WTC11 (cell line): ENCODE data around the gene PITPNM3. TPM values are rescaled to one million over a fixed set of nuclear protein-coding genes. Genes with fewer than 3 reads are reported as not detected.

Experiments used
- ATAC-seq: fragments of 200-7000 bp; cut with Tn5 transposase; 2 replicates; pipeline ENCODE4 v1.10.0; 2021; ENCODE audit warnings: mild to moderate bottlenecking, moderate library complexity
- CTCF ChIA-PET: fragments of 300-600 bp; sonication (Branson Sonifier 250); formaldehyde crosslinking; loops from one replicate; lab custom pipeline; 2021; ENCODE audit warnings: antibody characterized with exemption; lab: Charles Lee
- POLR2A ChIA-PET: fragments of 350-600 bp; sonication (Branson Sonifier 250); formaldehyde crosslinking; loops from one replicate; lab custom pipeline; 2021; ENCODE audit warnings: antibody characterized with exemption; lab: Charles Lee
- DNase-seq: peaks from one replicate; pipeline ENCODE4 v3.0.0; 2021; ENCODE audit warnings: low spot score
- H3K27ac Mint-ChIP-seq: 2 replicates; pipeline ENCODE4 v1.8.0; 2021; ENCODE audit warnings: mixed read lengths
- H3K27me3 Mint-ChIP-seq: 2 replicates; pipeline ENCODE4 v1.8.0; 2021; ENCODE audit warnings: low read depth, mild to moderate bottlenecking, moderate library complexity, mixed read lengths
- H3K36me3 Mint-ChIP-seq: 2 replicates; pipeline ENCODE4 v1.8.0; 2021; ENCODE audit warnings: mixed read lengths
- H3K4me1 Mint-ChIP-seq: 2 replicates; pipeline ENCODE4 v1.8.0; 2022; ENCODE audit warnings: mixed read lengths
- H3K4me3 Mint-ChIP-seq: 2 replicates; pipeline ENCODE4 v1.8.0; 2021; ENCODE audit warnings: mild to moderate bottlenecking, moderate library complexity, mixed read lengths
- H3K9me3 Mint-ChIP-seq: 2 replicates; pipeline ENCODE4 v1.8.0; 2021; ENCODE audit warnings: mixed read lengths
- ATF2 ChIP-seq: sonication (generic); formaldehyde crosslinking; IDR thresholded peaks from 2 replicates; pipeline ENCODE4 v1.8.1; 2022; ENCODE audit warnings: low read depth, missing genetic modification reagents, borderline replicate concordance
- CBFB ChIP-seq: sonication (generic); formaldehyde crosslinking; IDR thresholded peaks from 2 replicates; pipeline ENCODE4 v1.8.1; 2022; ENCODE audit warnings: mild to moderate bottlenecking, low read depth, missing genetic modification reagents
- ELF4 ChIP-seq: sonication (generic); formaldehyde crosslinking; IDR thresholded peaks from 2 replicates; pipeline ENCODE4 v1.8.1; 2022; ENCODE audit warnings: low read depth, mild to moderate bottlenecking, moderate library complexity, missing genetic modification reagents
- EMX1 ChIP-seq: fragments of 250-450 bp; sonication (Bioruptor Pico); IDR thresholded peaks from 2 replicates; pipeline ENCODE4 v1.8.0; 2021; ENCODE audit warnings: mild to moderate bottlenecking
- ESRRA ChIP-seq: sonication (generic); formaldehyde crosslinking; IDR thresholded peaks from 2 replicates; pipeline ENCODE4 v1.8.1; 2022; ENCODE audit warnings: mild to moderate bottlenecking, missing genetic modification reagents, borderline replicate concordance
- ETV6 ChIP-seq: sonication (generic); formaldehyde crosslinking; IDR thresholded peaks from 2 replicates; pipeline ENCODE4 v1.8.1; 2022; ENCODE audit warnings: mild to moderate bottlenecking, missing genetic modification reagents
- GABPB1 ChIP-seq: sonication (generic); formaldehyde crosslinking; IDR thresholded peaks from 2 replicates; pipeline ENCODE4 v1.8.1; 2023; ENCODE audit warnings: mild to moderate bottlenecking, missing genetic modification reagents
- GTF2I ChIP-seq: fragments of 250-450 bp; sonication (Bioruptor Pico); conservative IDR thresholded peaks from 2 replicates; pipeline ENCODE4 v1.4.0; 2021; ENCODE audit warnings: mild to moderate bottlenecking
- HMGA2 ChIP-seq: fragments of 250-450 bp; sonication (Bioruptor Pico); IDR thresholded peaks from 2 replicates; pipeline ENCODE4 v1.4.0; 2021; ENCODE audit warnings: mild to moderate bottlenecking, moderate library complexity
- MXD4 ChIP-seq: fragments of 250-450 bp; sonication (Bioruptor Pico); IDR thresholded peaks from 2 replicates; pipeline ENCODE4 v1.8.0; 2021; ENCODE audit warnings: mild to moderate bottlenecking, moderate library complexity, borderline replicate concordance
- MYBL2 ChIP-seq: sonication (generic); formaldehyde crosslinking; IDR thresholded peaks from 2 replicates; pipeline ENCODE4 v1.8.1; 2023; ENCODE audit warnings: mild to moderate bottlenecking, moderate library complexity, missing genetic modification reagents
- TP53 ChIP-seq: sonication (generic); formaldehyde crosslinking; IDR thresholded peaks from 2 replicates; pipeline ENCODE4 v1.8.1; 2023; ENCODE audit warnings: mild to moderate bottlenecking, missing genetic modification reagents
- ZBTB43 ChIP-seq: sonication (generic); formaldehyde crosslinking; IDR thresholded peaks from 2 replicates; pipeline ENCODE4 v1.8.1; 2023; ENCODE audit warnings: mild to moderate bottlenecking, missing genetic modification reagents
- ZNF416 ChIP-seq: fragments of 250-450 bp; sonication (Bioruptor Pico); IDR thresholded peaks from 2 replicates; pipeline ENCODE4 v1.9.0; 2021; ENCODE audit warnings: mild to moderate bottlenecking, inconsistent platforms
- total RNA-seq: library from RNA; stranded (reverse); gene quantifications from 3 replicates; pipeline ENCODE4 v1.2.3, GENCODE V29; 2021
- TF ChIP-seq, protein P1 (sequence below): sonication (generic); formaldehyde crosslinking; conservative IDR thresholded peaks from 2 replicates; pipeline ENCODE4 v1.8.1; 2023; ENCODE audit warnings: mild to moderate bottlenecking, low read depth, missing genetic modification reagents, moderate library complexity
- TF ChIP-seq, protein P2 (sequence below): sonication (generic); formaldehyde crosslinking; IDR thresholded peaks from 2 replicates; pipeline ENCODE4 v1.8.0; 2022; ENCODE audit warnings: mild to moderate bottlenecking, missing genetic modification reagents
- TF ChIP-seq, protein P3 (sequence below): sonication (generic); formaldehyde crosslinking; IDR thresholded peaks from 2 replicates; pipeline ENCODE4 v1.8.0; 2023; ENCODE audit warnings: mild to moderate bottlenecking, missing genetic modification reagents
- TF ChIP-seq, protein P4 (sequence below): fragments of 250-450 bp; sonication (Bioruptor Pico); IDR thresholded peaks from 2 replicates; pipeline ENCODE4 v2.1.2; 2022; ENCODE audit warnings: mild to moderate bottlenecking, moderate library complexity

Gene PITPNM3
- total RNA-seq, 1 experiment from 2014 or later = 2.8 TPM

- TF ChIP-seq ETV6 (CRISPR knock-in tag) = no peak
Measured at GRCh38 chr17:6482105-6482455, 74.3 kb downstream of the PITPNM3 start (continued).

DNA sequence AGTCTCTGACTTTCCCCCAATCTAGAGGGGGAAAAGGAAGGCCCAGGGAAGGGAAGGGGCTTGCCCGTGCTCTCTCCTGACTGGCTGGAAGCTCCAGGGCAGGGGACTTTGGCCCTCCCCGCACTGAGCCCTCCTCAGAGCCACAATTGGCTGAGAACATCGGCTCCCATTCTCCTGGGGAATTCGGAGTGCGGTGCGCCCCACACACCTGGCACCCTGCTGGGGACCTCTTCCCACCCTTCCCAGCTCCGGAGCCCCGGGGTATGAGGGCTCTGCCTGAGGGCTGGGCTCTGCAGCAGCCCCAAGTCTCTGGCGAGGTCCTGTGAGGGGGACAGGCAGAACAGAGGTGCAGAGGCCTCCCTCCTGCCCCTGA is 76.1 kb downstream of the PITPNM3 start:
- DNase-seq (no peak), ATAC-seq (peak; percentile 88)
- CTCF ChIA-PET = interaction anchor here (1.2 to 2.3 kb wide), 5 partner anchors 15 to 95 kb away, joined by 3 to 10 read pairs (median 5); no protein-coding TSS in a partner anchor
- Mint-ChIP-seq H3K27me3 (no peaks in the 10 kb centered on the region), H3K36me3 (no peaks in the 10 kb centered on the region), H3K27ac (no peak overlapping the region), H3K9me3 (no peaks in the 10 kb centered on the region), H3K4me3 (no peak overlapping the region), H3K4me1 (peaks cover 11% of the 10 kb centered on the region)
- POLR2A ChIA-PET = no interaction called here
- TF ChIP-seq ZNF416 (CRISPR knock-in tag) (no peak), ATF2 (CRISPR knock-in tag) (no peak), ELF4 (CRISPR knock-in tag) (no peak), HMGA2 (CRISPR knock-in tag) (no peak), GABPB1 (CRISPR knock-in tag) (no peak), EMX1 (CRISPR knock-in tag) (no peak)
- TF ChIP-seq, protein P1, sequence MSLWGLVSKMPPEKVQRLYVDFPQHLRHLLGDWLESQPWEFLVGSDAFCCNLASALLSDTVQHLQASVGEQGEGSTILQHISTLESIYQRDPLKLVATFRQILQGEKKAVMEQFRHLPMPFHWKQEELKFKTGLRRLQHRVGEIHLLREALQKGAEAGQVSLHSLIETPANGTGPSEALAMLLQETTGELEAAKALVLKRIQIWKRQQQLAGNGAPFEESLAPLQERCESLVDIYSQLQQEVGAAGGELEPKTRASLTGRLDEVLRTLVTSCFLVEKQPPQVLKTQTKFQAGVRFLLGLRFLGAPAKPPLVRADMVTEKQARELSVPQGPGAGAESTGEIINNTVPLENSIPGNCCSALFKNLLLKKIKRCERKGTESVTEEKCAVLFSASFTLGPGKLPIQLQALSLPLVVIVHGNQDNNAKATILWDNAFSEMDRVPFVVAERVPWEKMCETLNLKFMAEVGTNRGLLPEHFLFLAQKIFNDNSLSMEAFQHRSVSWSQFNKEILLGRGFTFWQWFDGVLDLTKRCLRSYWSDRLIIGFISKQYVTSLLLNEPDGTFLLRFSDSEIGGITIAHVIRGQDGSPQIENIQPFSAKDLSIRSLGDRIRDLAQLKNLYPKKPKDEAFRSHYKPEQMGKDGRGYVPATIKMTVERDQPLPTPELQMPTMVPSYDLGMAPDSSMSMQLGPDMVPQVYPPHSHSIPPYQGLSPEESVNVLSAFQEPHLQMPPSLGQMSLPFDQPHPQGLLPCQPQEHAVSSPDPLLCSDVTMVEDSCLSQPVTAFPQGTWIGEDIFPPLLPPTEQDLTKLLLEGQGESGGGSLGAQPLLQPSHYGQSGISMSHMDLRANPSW (CRISPR knock-in tag) = no peak
- TF ChIP-seq, protein P2, sequence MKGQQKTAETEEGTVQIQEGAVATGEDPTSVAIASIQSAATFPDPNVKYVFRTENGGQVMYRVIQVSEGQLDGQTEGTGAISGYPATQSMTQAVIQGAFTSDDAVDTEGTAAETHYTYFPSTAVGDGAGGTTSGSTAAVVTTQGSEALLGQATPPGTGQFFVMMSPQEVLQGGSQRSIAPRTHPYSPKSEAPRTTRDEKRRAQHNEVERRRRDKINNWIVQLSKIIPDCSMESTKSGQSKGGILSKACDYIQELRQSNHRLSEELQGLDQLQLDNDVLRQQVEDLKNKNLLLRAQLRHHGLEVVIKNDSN (CRISPR knock-in tag) = no peak

GRCh38 chr17:6479622-6480302 is 76.6 kb downstream of the PITPNM3 start:
- no peaks in the 10 kb centered on the region for H3K27me3 Mint-ChIP-seq
- TF ChIP-seq, protein P2 (CRISPR knock-in tag) = no peak
- ATAC-seq (peak; percentile 12; the same call in 1 of the 2 replicates), DNase-seq (no peak)
- ChIA-PET POLR2A (no interaction called here), CTCF (interaction anchor here (1.2 to 2.3 kb wide), 5 partner anchors 16 to 95 kb away, joined by 3 to 10 read pairs (median 5); no protein-coding TSS in a partner anchor)
- no peak overlapping the region for H3K27ac Mint-ChIP-seq
- H3K4me3 Mint-ChIP-seq = no peak overlapping the region
- H3K36me3 Mint-ChIP-seq = no peaks in the 10 kb centered on the region
- no peaks in the 10 kb centered on the region for H3K9me3 Mint-ChIP-seq
- peaks cover 11% of the 10 kb centered on the region for H3K4me1 Mint-ChIP-seq

GRCh38 chr17:6478486-6478885 is 77.9 kb downstream of the PITPNM3 start:
- POLR2A ChIA-PET = no interaction called here
- CTCF ChIA-PET = no interaction called here
- H3K4me1 Mint-ChIP-seq = peaks cover 11% of the 10 kb centered on the region
- no peaks in the 10 kb centered on the region for H3K27me3 Mint-ChIP-seq
- ATAC-seq = no peak
- no peaks in the 10 kb centered on the region for H3K36me3 Mint-ChIP-seq
- H3K27ac Mint-ChIP-seq = no peak overlapping the region
- no peak overlapping the region for H3K4me3 Mint-ChIP-seq
- H3K9me3 Mint-ChIP-seq = no peaks in the 10 kb centered on the region
- DNase-seq = no peak
- TF ChIP-seq ZBTB43 (CRISPR knock-in tag) (no peak), TP53 (CRISPR knock-in tag) (no peak), CBFB (CRISPR knock-in tag) (no peak), MXD4 (CRISPR knock-in tag) (no peak), MYBL2 (no peak), HMGA2 (CRISPR knock-in tag) (no peak), ELF4 (CRISPR knock-in tag) (no peak), ESRRA (no peak), GTF2I (no peak), ZNF416 (CRISPR knock-in tag) (no peak)
- TF ChIP-seq, protein P3, sequence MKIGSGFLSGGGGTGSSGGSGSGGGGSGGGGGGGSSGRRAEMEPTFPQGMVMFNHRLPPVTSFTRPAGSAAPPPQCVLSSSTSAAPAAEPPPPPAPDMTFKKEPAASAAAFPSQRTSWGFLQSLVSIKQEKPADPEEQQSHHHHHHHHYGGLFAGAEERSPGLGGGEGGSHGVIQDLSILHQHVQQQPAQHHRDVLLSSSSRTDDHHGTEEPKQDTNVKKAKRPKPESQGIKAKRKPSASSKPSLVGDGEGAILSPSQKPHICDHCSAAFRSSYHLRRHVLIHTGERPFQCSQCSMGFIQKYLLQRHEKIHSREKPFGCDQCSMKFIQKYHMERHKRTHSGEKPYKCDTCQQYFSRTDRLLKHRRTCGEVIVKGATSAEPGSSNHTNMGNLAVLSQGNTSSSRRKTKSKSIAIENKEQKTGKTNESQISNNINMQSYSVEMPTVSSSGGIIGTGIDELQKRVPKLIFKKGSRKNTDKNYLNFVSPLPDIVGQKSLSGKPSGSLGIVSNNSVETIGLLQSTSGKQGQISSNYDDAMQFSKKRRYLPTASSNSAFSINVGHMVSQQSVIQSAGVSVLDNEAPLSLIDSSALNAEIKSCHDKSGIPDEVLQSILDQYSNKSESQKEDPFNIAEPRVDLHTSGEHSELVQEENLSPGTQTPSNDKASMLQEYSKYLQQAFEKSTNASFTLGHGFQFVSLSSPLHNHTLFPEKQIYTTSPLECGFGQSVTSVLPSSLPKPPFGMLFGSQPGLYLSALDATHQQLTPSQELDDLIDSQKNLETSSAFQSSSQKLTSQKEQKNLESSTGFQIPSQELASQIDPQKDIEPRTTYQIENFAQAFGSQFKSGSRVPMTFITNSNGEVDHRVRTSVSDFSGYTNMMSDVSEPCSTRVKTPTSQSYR = no peak
- TF ChIP-seq, protein P4, sequence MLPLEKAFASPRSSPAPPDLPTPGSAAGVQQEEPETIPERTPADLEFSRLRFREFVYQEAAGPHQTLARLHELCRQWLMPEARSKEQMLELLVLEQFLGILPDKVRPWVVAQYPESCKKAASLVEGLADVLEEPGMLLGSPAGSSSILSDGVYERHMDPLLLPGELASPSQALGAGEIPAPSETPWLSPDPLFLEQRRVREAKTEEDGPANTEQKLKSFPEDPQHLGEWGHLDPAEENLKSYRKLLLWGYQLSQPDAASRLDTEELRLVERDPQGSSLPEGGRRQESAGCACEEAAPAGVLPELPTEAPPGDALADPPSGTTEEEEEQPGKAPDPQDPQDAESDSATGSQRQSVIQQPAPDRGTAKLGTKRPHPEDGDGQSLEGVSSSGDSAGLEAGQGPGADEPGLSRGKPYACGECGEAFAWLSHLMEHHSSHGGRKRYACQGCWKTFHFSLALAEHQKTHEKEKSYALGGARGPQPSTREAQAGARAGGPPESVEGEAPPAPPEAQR (CRISPR knock-in tag) = no peak
